HCT116 (cell line): ENCODE measurements around the gene PKN3. TPM values are rescaled to one million over a fixed set of nuclear protein-coding genes. Genes with fewer than 3 reads are reported as not detected.

Experiments used
- ATAC-seq: fragments of 200-7000 bp; cut with Tn5 transposase; 2 replicates; pipeline ENCODE4 v1.9.1; 2020; ENCODE audit warnings: mild to moderate bottlenecking, moderate library complexity
- BruUV-seq: library from RNA; stranded (reverse); fragments of 400-500 nt; replicated peaks from 2 replicates; lab custom pipeline; 2021; lab: Mats Ljungman, UMichigan
- CTCF ChIA-PET: fragments of 300-600 bp; sonication (Branson Sonifier 250); formaldehyde crosslinking; loops from one replicate; lab custom pipeline; 2021; ENCODE audit warnings: antibody characterized with exemption; lab: Charles Lee
- POLR2A ChIA-PET: fragments of 300-600, 350-600 bp; sonication (Branson Sonifier 250); formaldehyde crosslinking; loops from one replicate; lab custom pipeline; 2021; ENCODE audit warnings: antibody characterized with exemption; lab: Charles Lee
- RAD21 ChIA-PET, 2 experiments: fragments of 300-600 bp; sonication (Branson Sonifier 250); formaldehyde crosslinking; loops; one replicate each; lab custom pipeline; 2023; ENCODE audit warnings: low total read pairs in 2 of 2; ENCODE audit not compliant: uncharacterized antibody in 2 of 2, unreplicated experiment in 2 of 2, low non-redundant PET in 1 of 2; lab: Charles Lee
- DNase-seq: peaks from one replicate; pipeline ENCODE4 v3.0.0-alpha.2; 2010; ENCODE audit warnings: low read depth, low spot score
- H2AFZ ChIP-seq: fragments of 200-600 bp; shearing (Covaris generic), sonication (generic); 2 replicates; pipeline ENCODE4 v1.6.1; 2017; ENCODE audit warnings: low read depth, mixed run types, mixed read lengths, antibody characterized with exemption, low read length; ENCODE audit not compliant: poor library complexity, severe bottlenecking
- H3K27ac ChIP-seq: 2 replicates; pipeline ENCODE4 v1.5.1; 2012; ENCODE audit warnings: low read depth, low read length
- H3K27me3 ChIP-seq: fragments of 200-600 bp; sonication (generic); 2 replicates; pipeline ENCODE4 v1.6.1; 2016; ENCODE audit warnings: mixed run types, low read length, mixed read lengths; ENCODE audit not compliant: insufficient read depth
- H3K36me3 ChIP-seq, 2 experiments: fragments of 200-500 bp in 1 of 2; fragments of 200-600 bp in 1 of 2; sonication (Bioruptor generic) in 1 of 2; sonication (generic) in 1 of 2; 2 replicates each; pipeline versions ENCODE4 v1.5.1 to v1.6.1; 2014 to 2016; ENCODE audit warnings: low read length in 2 of 2, inconsistent platforms in 1 of 2, mixed read lengths in 1 of 2, mixed run types in 1 of 2; ENCODE audit not compliant: insufficient read depth in 2 of 2, control insufficient read depth in 1 of 2
- H3K4me1 ChIP-seq, 2 experiments: fragments of 200-600 bp in 1 of 2; sonication (generic) in 1 of 2; 2 replicates each; pipeline versions ENCODE4 v1.5.1 to v1.6.1; 2012 to 2017; ENCODE audit warnings: low read length in 2 of 2, inconsistent platforms in 1 of 2, mild to moderate bottlenecking in 1 of 2, mixed read lengths in 1 of 2, mixed run types in 1 of 2, moderate library complexity in 1 of 2; ENCODE audit not compliant: insufficient read depth in 2 of 2, control insufficient read depth in 1 of 2
- H3K4me2 ChIP-seq: fragments of 200-600 bp; sonication (generic); 2 replicates; pipeline ENCODE4 v1.6.1; 2017; ENCODE audit warnings: mixed run types, low read length, mixed read lengths
- H3K4me3 ChIP-seq, 2 experiments: fragments of 200-600 bp in 1 of 2; sonication (generic) in 1 of 2; replicated peaks in 1 of 2; 2 replicates each; pipeline ENCODE4 v1.5.1; 2011 to 2016; ENCODE audit warnings: low read length in 2 of 2, control low read depth in 1 of 2, low read depth in 1 of 2, mild to moderate bottlenecking in 1 of 2, mixed read lengths in 1 of 2, mixed run types in 1 of 2
- H3K79me2 ChIP-seq: fragments of 200-600 bp; sonication (generic); 2 replicates; pipeline ENCODE4 v1.6.1; 2017; ENCODE audit warnings: mild to moderate bottlenecking, mixed run types, low read length, moderate library complexity, mixed read lengths; ENCODE audit not compliant: insufficient read depth
- H3K9ac ChIP-seq: fragments of 200-600 bp; sonication (generic); 2 replicates; pipeline ENCODE4 v1.6.1; 2016; ENCODE audit warnings: low read length, mixed read lengths
- H3K9me2 ChIP-seq: fragments of 200-600 bp; sonication (generic), shearing (Covaris generic); 2 replicates; pipeline ENCODE4 v1.6.1; 2017; ENCODE audit warnings: mixed run types, mild to moderate bottlenecking, moderate library complexity; ENCODE audit not compliant: insufficient read depth
- H3K9me3 ChIP-seq, 2 experiments: fragments of 200-500 bp in 1 of 2; fragments of 200-600 bp in 1 of 2; sonication (Bioruptor generic) in 1 of 2; sonication (generic) in 1 of 2; 2 replicates each; pipeline ENCODE4 v1.6.1; 2014 to 2017; ENCODE audit warnings: low read length in 2 of 2, mixed read lengths in 2 of 2, inconsistent platforms in 1 of 2, low read depth in 1 of 2, mild to moderate bottlenecking in 1 of 2, mixed run types in 1 of 2, moderate library complexity in 1 of 2; ENCODE audit not compliant: control insufficient read depth in 1 of 2, insufficient read depth in 1 of 2
- H4K20me1 ChIP-seq: fragments of 200-600 bp; sonication (generic), shearing (Covaris generic); 2 replicates; pipeline ENCODE4 v1.6.1; 2017; ENCODE audit warnings: mixed run types, mild to moderate bottlenecking, moderate library complexity; ENCODE audit not compliant: insufficient read depth
- CBX3 ChIP-seq: IDR thresholded peaks from 2 replicates; pipeline ENCODE4 v1.6.1; 2012; ENCODE audit warnings: low read depth
- CEBPB ChIP-seq: IDR thresholded peaks from 2 replicates; pipeline ENCODE4 v1.6.1; 2012; ENCODE audit warnings: low read depth
- ELF1 ChIP-seq: IDR thresholded peaks from 2 replicates; pipeline ENCODE4 v1.6.1; 2012; ENCODE audit warnings: low read depth, borderline replicate concordance
- EZH2 ChIP-seq: fragments of 200-600 bp; sonication (generic); IDR thresholded peaks from 2 replicates; pipeline ENCODE4 v1.6.1; 2017; ENCODE audit warnings: antibody characterized with exemption, mixed run types
- FOSL1 ChIP-seq: IDR thresholded peaks from 2 replicates; pipeline ENCODE4 v1.6.1; 2012; ENCODE audit warnings: low read depth
- JUND ChIP-seq: IDR thresholded peaks from 2 replicates; pipeline ENCODE4 v1.6.1; 2012
- POLR2A ChIP-seq: IDR thresholded peaks from 2 replicates; pipeline ENCODE4 v1.7.0; 2011; ENCODE audit warnings: borderline replicate concordance; ENCODE audit not compliant: insufficient read depth, insufficient read length; ENCODE audit errors: extremely low read depth
- POLR2AphosphoS5 ChIP-seq: IDR thresholded peaks from 2 replicates; pipeline ENCODE4 v1.6.1; 2011; ENCODE audit warnings: mild to moderate bottlenecking, low read depth, low read length, moderate library complexity
- REST ChIP-seq: IDR thresholded peaks from 2 replicates; pipeline ENCODE4 v1.6.1; 2012; ENCODE audit warnings: low read depth
- SIN3A ChIP-seq: IDR thresholded peaks from 2 replicates; pipeline ENCODE4 v1.6.1; 2012; ENCODE audit warnings: low read depth
- SP1 ChIP-seq: IDR thresholded peaks from 2 replicates; pipeline ENCODE4 v1.6.1; 2012; ENCODE audit warnings: low read depth
- TCF7L2 ChIP-seq: IDR thresholded peaks from 2 replicates; pipeline ENCODE4 v1.7.0; 2011; ENCODE audit warnings: borderline replicate concordance, inconsistent platforms; ENCODE audit not compliant: insufficient read depth, insufficient read length; ENCODE audit errors: extremely low read depth
- YY1 ChIP-seq: IDR thresholded peaks from 2 replicates; pipeline ENCODE4 v1.6.1; 2011; ENCODE audit warnings: low read length, low read depth, moderate library complexity, mild to moderate bottlenecking; ENCODE audit not compliant: insufficient replicate concordance; ENCODE audit errors: extremely low read depth
- ZBTB33 ChIP-seq: IDR thresholded peaks from 2 replicates; pipeline ENCODE4 v1.6.1; 2011; ENCODE audit warnings: mild to moderate bottlenecking, low read length, moderate library complexity; ENCODE audit not compliant: insufficient replicate concordance; ENCODE audit errors: extremely low read depth
- ZFX ChIP-seq: fragments of 450-650 bp; IDR thresholded peaks from 2 replicates; pipeline ENCODE4 v1.6.1; 2017
- ZNF274 ChIP-seq: fragments of 200-500 bp; sonication (Bioruptor generic); IDR thresholded peaks from 2 replicates; pipeline ENCODE4 v1.6.1; 2014; ENCODE audit warnings: mild to moderate bottlenecking, low read depth, low read length, inconsistent platforms
- intact Hi-C: fragments of 100-400 bp; cut with micrococcal nuclease; formaldehyde crosslinking; loops from 2 replicates; pipeline ENCODE4 v1.10.0; 2022
- total RNA-seq: library from RNA; stranded (reverse); gene quantifications from one replicate; pipeline ENCODE4 v1.2.1, GENCODE V29; 2021; ENCODE audit not compliant: unreplicated experiment
- TF ChIP-seq, protein P1 (sequence below), 3 experiments: fragments of 200-600 bp in 1 of 3; sonication (generic) in 1 of 3; IDR thresholded peaks in 2 of 3; conservative IDR thresholded peaks in 1 of 3; 2 replicates each; pipeline ENCODE4 v1.5.1; 2012 to 2017; ENCODE audit warnings: low read depth in 2 of 3, low read length in 2 of 3, antibody characterized with exemption in 1 of 3, borderline replicate concordance in 1 of 3, control low read depth in 1 of 3, mild to moderate bottlenecking in 1 of 3, mixed read lengths in 1 of 3, mixed run types in 1 of 3, moderate library complexity in 1 of 3; ENCODE audit not compliant: insufficient read depth in 1 of 3
- TF ChIP-seq, protein P2 (sequence below): IDR thresholded peaks from 2 replicates; pipeline ENCODE4 v1.6.1; 2012

Gene PKN3
- total RNA-seq, 1 experiment from 2014 or later: 37.9 TPM

- Histone ChIP-seq H3K9me3 (no peaks in the 10 kb centered on the region), H3K27ac (no peak overlapping the region; the same call in 1 of the 2 replicates), H3K79me2 (peaks cover 27% of the 10 kb centered on the region), H4K20me1 (no peaks in the 10 kb centered on the region), H2AFZ (no peak overlapping the region), H3K27me3 (no peaks in the 10 kb centered on the region), H3K36me3 (peaks cover 4 to 17% of the 10 kb centered on the region in 2 experiments; a peak in 2 of 4 replicates), H3K9me2 (no peaks in the 10 kb centered on the region), H3K4me2 (no peak overlapping the region), H3K4me3 (no peak overlapping the region), H3K4me1 (peaks cover 9 to 24% of the 10 kb centered on the region in 2 experiments), H3K9ac (no peak overlapping the region)
- DNase-seq (no peak), ATAC-seq (no peak)
- no TSS peak for BruUV-seq
- TF ChIP-seq, protein P1, sequence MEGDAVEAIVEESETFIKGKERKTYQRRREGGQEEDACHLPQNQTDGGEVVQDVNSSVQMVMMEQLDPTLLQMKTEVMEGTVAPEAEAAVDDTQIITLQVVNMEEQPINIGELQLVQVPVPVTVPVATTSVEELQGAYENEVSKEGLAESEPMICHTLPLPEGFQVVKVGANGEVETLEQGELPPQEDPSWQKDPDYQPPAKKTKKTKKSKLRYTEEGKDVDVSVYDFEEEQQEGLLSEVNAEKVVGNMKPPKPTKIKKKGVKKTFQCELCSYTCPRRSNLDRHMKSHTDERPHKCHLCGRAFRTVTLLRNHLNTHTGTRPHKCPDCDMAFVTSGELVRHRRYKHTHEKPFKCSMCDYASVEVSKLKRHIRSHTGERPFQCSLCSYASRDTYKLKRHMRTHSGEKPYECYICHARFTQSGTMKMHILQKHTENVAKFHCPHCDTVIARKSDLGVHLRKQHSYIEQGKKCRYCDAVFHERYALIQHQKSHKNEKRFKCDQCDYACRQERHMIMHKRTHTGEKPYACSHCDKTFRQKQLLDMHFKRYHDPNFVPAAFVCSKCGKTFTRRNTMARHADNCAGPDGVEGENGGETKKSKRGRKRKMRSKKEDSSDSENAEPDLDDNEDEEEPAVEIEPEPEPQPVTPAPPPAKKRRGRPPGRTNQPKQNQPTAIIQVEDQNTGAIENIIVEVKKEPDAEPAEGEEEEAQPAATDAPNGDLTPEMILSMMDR (IDR thresholded peaks at IDR 0.05 in 2 of 3, conservative IDR thresholded peaks at IDR 0.05 in 1 of 3; ENCODE audit: borderline replicate concordance in 1 of 3, insufficient read depth in 1 of 3, low read depth in 2 of 3, low read length in 2 of 3): no peak
- TF ChIP-seq POLR2AphosphoS5: no peak
- no peak for TF ChIP-seq ELF1
- TF ChIP-seq, protein P2, sequence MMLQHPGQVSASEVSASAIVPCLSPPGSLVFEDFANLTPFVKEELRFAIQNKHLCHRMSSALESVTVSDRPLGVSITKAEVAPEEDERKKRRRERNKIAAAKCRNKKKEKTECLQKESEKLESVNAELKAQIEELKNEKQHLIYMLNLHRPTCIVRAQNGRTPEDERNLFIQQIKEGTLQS: no peak
- no peak for TF ChIP-seq CEBPB
- no peak for TF ChIP-seq SP1
- no peak for TF ChIP-seq FOSL1
- TF ChIP-seq ZNF274: no peak
- no peak for TF ChIP-seq ZBTB33
- no peak for TF ChIP-seq SIN3A
- TF ChIP-seq ZFX: no peak
- no peak for TF ChIP-seq REST
- TF ChIP-seq YY1: no peak
- no peak for TF ChIP-seq TCF7L2
- TF ChIP-seq JUND: no peak
- no peak for TF ChIP-seq CBX3
- TF ChIP-seq POLR2A: no peak
- no peak for TF ChIP-seq EZH2
- POLR2A ChIA-PET: no interaction called here
- intact Hi-C loops: no loop called here
- RAD21 ChIA-PET: no interaction called here
- CTCF ChIA-PET: no interaction called here
Observed at GRCh38 chr9:128705051-128705965, 3.0 kb downstream of the PKN3 start.
